Left hindlimb (tissue), 1 donor: ENCODE results near the gene TM9SF1.

Experiments used
- DNase-seq: peaks from one replicate; pipeline ENCODE4 v3.0.0-alpha.2; 2018

The TM9SF1 gene

DNA sequence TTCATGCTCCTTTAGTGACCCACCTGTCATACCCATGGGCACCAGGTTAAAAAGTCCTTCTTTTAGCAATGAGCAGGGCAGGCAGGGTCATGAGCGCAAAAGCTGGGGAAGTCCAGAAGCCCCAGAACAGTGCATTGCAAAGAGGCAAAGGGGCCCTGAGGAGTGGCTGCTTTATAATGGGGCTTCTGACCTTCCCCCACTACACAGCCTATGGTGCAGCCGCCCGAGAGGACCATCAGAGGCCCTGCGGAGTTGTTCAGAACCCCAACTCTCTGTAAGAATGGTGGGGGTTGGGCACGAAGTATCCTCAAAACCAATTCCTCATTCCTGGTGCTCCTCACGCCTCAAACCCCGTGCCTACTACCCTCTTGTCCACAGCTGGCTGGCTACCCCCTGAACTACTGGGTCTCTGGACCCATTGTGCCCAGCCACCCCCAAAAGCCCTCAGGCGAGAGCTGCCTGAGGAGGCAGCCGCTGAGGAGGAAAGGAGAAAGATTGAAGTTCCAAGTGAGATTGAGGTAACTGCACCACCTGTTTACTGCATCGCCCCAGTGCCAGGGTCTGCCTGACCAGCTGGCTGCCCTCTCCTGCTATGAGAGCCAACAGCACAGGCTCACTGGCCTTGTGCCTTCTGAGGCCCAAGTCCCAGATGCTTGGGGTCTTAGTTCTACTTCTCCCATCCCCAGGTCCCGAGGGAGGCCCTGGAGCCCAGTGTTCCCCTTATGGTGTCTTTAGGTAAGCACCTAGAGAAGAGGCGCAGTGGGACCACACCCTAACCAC, 16.7 kb downstream of the TM9SF1 start:
- no peak for DNase-seq

GRCh38 chr14:24177891-24178290, 17.4 kb downstream of the TM9SF1 start:
- no peak for DNase-seq

DNA sequence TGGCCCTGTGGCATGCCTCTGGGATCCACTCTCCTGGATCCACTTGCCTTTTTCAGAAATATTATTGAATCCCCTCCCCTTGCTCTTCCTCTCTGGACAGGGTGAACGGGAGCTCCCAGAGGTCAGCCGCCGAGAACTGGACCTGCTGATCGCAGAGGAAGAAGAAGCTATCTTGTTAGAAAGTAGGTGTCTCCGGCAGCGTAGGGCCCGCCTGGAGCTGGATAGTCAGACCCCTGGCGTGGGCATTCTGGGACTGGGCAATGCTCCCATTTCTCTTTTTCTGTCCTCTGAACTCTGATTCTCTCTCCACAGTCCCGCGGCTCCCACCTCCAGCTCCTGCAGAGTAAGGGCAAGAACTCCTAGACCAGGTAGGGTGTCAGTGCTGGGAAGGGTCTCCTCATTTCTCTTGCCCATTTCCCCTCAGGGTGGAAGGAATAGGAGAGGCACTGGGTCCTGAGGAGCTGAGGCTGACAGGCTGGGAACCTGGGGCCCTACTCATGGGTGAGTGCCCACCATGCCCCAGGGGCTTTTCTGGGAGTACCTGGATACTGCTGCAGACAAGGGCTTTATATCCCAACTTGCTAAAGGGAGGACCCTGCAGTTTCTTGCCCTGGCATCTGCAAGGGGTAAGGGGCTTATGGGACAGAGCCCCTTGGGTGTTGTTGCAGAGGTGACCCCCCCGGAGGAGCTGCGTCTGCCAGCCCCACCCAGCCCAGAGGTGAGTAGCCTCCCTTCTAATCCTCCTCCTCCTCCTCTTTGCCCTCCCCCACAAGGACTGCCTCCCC, 18.0 kb downstream of the TM9SF1 start:
- DNase-seq = no peak

DNA sequence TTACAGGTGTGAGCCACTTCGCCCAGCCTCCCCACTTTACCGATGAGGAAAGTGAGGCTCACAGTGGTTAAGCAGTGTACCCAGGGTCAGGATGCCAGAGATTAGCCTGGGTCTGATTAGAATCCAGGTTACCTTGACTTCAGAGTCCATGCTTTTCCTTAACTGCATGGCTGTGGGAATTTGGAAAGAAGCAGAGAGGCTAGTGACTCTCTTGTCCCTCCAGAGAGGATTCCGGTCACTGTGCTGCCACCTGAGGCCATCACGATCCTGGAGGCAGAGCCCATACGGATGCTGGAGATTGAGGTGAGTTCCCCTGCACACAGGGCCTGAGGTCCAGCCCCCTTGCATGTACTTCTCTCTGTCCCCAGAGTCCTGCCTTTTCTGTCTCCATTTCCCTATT, 18.6 kb downstream of the TM9SF1 start:
- no peak for DNase-seq

DNA sequence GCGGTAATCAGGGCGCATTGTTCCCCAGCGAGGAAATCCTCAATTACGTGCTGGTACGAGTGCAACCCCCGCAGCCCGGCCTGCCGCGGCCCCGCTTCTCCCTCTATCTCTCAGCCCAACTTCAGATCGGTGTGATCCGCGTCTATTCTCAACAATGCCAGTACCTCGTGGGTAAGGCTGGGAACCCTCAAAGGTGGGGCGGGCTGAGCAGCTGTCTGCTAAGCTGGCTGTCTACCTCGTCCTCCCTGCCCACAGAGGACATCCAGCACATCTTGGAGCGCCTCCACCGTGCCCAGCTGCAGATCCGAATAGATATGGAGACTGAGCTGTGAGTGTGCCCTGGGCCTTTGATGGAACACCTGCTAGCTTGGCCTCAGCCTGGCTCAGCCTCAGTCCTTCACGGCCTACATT, 22.4 kb downstream of the TM9SF1 start:
- no peak for DNase-seq

DNA sequence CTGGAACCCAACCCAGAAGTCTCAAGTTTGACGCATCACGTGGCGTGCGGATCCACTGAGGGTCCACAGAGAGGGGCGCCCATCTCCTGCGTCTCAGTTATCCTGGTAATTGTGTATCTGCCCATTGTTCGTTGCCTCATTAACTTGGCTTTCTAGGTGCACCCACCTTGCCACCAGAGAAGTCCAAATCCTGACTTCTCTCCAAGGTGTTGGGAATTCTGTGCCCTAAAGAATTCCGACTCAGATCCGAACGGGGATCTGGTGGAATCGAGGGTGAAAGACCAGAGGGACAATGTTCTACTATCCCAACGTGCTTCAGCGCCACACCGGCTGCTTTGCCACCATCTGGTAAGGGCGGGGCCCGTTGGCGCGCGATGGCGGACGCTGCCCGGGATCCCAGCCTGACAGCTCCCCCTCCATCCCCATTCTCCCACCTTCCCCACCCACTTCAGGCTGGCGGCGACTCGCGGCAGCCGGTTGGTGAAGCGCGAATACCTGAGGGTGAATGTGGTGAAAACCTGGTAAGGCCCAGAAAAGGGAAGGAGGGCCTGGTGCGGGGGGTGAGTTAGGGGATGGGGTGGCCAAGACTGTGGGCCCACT, 22.9 kb downstream of the TM9SF1 start:
- DNase-seq = no peak

DNA sequence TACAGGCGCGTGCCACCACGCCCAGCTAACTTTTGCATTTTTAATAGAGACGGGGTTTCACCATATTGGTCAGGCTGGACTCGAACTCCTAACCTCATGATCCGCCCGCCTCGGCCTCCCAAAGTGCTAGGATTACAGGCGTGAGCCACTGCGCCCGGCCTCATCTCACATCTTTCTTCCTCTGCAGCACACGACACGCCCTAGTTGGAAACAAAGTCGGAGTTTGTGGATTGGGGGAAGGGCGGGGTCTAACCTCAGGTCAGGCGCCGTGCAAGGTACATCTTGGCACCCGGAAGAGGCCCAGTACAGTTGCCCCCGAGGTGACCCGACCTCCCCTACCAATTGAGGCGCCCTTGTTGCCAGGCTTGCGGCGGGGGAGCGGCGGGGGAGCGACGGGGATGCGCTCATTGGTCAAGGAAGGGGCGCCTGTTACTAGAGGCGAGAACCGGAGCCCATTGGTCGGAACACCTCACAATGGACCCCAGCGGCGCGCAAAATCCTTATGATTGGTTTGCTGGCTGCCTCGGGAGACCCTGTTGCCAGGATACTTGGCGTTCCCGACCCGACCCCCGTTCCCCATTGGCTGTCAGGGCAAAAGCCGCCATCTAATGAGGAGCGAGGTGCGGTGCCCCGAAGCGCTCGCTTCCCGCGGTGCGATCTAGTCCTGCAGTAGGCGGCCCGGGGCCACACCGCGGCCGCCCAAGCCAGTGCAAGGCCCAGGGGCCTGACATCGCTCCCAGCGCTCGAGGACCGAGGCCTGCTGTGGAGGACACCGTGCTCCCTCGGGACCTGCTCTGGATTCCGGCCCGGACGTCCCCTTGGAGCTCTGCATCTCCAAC, 23.6 kb downstream of the TM9SF1 start, which contains the start of gene REC8:
Gene REC8 (plus strand): TSS at position 659 of the 839 bp plus-strand sequence. CDS start 473 bp downstream, outside the sequence.
- peak; percentile 91 for DNase-seq

GRCh38 chr14:24167469-24168114, 27.6 kb downstream of the TM9SF1 start:
- DNase-seq = no peak

GRCh38 chr14:24165785-24166184, 29.5 kb downstream of the TM9SF1 start:
- DNase-seq = no peak

GRCh38 chr14:24164518-24164991, 30.7 kb downstream of the TM9SF1 start:
- DNase-seq = no peak

GRCh38 chr14:24162093-24162492, 33.1 kb downstream of the TM9SF1 start:
- DNase-seq = no peak

DNA sequence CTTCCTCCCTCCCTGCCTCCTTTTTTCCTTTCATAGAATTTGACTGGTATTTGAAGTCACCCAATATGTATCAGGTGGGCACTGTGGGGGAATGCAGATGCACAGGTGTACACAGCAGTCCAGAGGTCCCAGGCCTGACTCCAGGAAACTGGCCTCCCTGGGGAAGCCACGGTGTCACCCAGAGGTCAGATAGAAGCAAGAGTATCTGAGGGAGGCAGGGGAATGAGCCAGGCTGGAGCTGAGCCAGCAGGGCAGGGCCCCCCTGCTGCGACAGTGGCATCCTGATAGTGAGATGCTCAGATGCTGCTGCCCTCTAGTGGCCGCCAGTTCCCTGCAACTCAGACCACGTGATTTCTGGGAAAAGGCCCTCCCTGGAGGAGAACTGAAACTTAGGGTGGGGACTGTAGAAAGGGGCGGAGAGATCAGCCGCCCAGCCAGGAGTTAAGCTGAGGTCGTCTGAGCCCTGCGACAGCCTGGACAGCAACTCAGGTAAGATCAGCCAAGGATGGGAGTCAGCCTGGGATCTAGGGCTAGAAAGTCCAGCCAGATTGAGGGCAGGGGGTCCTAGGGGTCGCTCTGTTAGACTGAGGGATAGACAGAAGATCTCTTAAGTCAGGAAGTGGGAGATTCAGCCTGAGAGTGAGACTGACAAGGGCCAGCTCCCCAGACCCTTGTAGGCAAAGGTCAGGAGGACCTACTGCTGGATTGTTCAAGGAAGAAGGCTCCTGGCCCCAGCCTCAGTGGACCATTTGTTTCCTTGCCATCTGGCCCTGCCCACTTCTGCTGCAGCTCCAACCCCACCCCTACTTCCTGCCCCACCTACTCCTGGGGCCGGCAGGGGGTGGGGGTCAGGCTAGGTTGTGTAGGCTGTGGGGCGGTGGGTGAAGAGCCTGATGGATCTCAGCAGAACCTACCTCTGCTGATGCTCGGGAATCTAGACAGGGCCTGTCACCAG, 34.1 kb downstream of the TM9SF1 start, which contains the start of gene IRF9:
Gene IRF9 (plus strand): TSS at position 416 of the 955 bp plus-strand sequence. CDS start 880 bp downstream, outside the sequence.
- DNase-seq = peak; percentile 93

DNA sequence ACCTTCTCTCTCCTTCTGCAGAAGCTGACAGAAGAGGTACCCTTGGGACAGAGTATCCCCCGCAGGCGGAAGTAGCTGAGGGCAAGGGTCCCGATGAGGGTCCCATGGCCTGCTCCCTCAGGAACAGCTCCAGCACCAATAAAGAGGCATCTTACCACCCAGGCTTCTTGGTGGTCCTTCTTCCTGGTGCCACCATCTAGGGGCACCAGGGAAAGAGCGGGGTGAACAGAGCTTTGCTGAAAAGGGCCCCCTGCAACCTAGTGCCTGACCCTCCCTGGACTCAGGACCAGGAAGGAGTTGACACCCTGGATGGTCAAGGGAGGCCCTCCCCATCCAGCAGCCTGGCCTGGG, 34.8 kb downstream of the TM9SF1 start:
- no peak for DNase-seq

DNA sequence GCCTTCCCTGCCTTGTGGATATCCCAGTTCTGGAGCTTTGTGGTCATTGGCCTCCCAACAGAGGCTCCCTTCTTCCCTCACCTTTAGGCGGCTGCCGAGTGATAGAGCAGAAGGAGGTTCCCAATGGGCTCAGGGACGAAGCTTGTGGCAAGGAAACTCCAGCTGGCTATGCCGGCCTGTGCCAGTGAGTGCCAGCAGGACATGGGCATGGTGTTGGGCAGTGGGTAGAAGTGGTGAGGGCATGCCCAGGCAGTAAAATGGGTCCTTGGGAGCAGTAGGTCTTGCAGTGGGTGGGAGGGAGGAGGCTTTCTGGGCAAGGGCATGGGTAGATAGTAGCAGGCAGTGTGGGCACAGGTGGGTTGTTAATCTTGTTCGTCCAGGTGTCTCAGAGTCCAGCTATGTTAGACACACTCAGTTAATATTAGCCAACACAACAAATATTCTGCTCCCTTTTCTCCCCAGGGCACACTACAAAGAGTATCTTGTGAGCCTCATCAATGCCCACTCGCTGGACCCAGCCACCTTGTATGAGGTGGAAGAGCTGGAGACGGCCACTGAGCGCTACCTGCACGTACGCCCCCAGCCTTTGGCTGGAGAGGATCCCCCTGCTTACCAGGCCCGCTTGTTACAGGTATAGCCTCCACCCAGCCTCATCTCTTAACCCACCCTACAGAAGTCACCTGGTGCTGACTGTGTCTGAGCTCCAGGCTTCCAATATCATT, 35.3 kb downstream of the TM9SF1 start:
- no peak for DNase-seq

- DNase-seq = no peak
Measured at GRCh38 chr14:24157331-24157730, 37.9 kb downstream of the TM9SF1 start.

GRCh38 chr14:24156840-24157239, 38.4 kb downstream of the TM9SF1 start:
- no peak for DNase-seq

GRCh38 chr14:24155100-24155499, 40.1 kb downstream of the TM9SF1 start:
- no peak for DNase-seq

- no peak for DNase-seq
Measured at GRCh38 chr14:24151404-24152080, 43.7 kb downstream of the TM9SF1 start.

DNA sequence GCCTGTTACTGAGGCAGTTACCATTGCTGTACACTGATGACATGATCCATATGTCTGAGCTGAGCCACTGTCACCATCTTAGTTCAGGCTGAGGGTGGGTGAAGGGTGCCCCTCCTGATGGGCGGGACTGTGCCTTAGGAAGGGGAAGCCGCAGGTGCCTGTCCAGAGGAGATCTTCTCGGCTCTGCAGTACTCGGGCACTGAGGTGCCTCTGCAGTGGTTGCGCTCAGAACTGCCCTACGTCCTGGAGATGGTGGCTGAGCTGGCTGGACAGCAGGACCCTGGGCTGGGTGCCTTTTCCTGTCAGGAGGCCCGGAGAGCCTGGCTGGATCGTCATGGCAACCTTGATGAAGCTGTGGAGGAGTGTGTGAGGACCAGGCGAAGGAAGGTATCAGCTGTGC, 44.2 kb downstream of the TM9SF1 start:
- DNase-seq = no peak
